ENCODE data around the gene VGF.
"Not testable (repeated sequence)": the region's sequence is repeated elsewhere in the genome, so short reads cannot be mapped to it uniquely, and the experiment has no call there.

DNA sequence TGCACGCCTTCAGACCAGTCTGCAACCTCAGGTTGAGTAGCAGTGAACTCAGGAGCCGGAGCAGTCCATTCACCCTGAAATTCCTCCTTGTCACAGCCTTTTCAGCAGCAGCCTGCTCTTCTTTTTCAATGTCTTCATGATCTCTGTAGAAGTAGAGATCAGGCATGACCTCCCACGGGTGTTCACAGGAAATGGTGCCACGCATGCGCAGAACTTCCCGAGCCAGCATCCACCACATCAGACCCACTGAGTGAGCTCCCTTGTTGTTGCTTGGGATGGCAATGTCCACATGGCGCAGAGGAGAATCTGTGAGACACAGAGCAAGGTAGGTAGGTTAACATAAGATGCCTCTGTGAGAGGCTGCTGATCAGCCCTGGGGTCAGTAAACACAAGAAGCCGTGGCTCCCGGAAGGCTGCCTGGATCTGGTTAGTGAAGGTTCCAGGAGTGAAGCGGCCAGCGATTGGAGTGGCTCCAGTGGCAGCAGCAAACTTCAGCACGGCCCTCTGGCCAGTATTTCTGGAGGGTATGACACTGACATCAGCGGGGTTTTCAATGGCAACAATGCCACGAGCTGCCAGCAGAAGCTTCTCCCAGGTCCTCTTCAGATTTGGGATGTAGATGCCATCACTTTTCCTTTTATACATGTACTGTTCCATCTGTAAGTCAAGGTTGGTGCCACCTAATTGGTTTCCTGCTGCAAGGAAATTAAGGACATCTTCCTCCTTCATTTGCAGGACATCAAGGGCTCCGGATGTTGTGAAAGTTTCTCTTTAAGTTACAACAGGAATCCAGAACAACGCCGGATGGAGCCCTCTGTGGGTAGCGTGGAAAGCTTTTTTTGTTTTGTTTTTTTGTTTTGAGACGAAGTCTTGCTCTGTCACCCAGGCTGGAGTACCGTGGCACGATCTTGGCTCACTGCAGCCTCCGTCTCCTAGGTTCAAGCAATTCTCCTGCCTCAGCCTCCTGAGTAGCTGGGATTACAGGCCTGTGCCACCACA, 38.7 kb upstream of the VGF start:
- TF ChIP-seq, protein P1, sequence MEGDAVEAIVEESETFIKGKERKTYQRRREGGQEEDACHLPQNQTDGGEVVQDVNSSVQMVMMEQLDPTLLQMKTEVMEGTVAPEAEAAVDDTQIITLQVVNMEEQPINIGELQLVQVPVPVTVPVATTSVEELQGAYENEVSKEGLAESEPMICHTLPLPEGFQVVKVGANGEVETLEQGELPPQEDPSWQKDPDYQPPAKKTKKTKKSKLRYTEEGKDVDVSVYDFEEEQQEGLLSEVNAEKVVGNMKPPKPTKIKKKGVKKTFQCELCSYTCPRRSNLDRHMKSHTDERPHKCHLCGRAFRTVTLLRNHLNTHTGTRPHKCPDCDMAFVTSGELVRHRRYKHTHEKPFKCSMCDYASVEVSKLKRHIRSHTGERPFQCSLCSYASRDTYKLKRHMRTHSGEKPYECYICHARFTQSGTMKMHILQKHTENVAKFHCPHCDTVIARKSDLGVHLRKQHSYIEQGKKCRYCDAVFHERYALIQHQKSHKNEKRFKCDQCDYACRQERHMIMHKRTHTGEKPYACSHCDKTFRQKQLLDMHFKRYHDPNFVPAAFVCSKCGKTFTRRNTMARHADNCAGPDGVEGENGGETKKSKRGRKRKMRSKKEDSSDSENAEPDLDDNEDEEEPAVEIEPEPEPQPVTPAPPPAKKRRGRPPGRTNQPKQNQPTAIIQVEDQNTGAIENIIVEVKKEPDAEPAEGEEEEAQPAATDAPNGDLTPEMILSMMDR (IDR thresholded peaks at IDR 0.05 in 4 of 5, conservative IDR thresholded peaks at IDR 0.05 in 1 of 5), result not testable (repeated sequence)
- TF ChIP-seq POLR2A (IDR thresholded peaks at IDR 0.05), result not testable (repeated sequence)

All from gastrocnemius medialis (tissue), 4 donors.